Measurements from ENCODE around the gene ITGA11.

Gene ITGA11

GRCh38 chr15:68281008-68281407, 151.0 kb downstream of the ITGA11 start:
- TF ChIP-seq CTCF (IDR thresholded peaks at IDR 0.05; ENCODE audit: low read depth, low read length, missing control alignments): no peak
- peak overlapping the region; percentile 64 for H3K4me3 ChIP-seq (replicated peaks; ENCODE audit: low read depth, low read length)

GRCh38 chr15:68279779-68280753, 151.9 kb downstream of the ITGA11 start:
- H3K4me3 ChIP-seq (replicated peaks; ENCODE audit: low read depth, low read length): peak overlapping the region; percentile 64
- no peak for DNase-seq (ENCODE audit: extremely low read depth, low read depth)
- TF ChIP-seq CTCF (IDR thresholded peaks at IDR 0.05; ENCODE audit: low read depth, low read length, missing control alignments): no peak

More at GRCh38 chr15:68281008-68281407, 151.0 kb downstream of the ITGA11 start:
- no peak for DNase-seq (ENCODE audit: extremely low read depth, low read depth)

GRCh38 chr15:68278595-68279405, 153.2 kb downstream of the ITGA11 start:
- TF ChIP-seq CTCF (IDR thresholded peaks at IDR 0.05; ENCODE audit: low read depth, low read length, missing control alignments): no peak
- H3K4me3 ChIP-seq (replicated peaks; ENCODE audit: low read depth, low read length): peak overlapping the region; percentile 64
- no peak for DNase-seq (ENCODE audit: extremely low read depth, low read depth)

GRCh38 chr15:68278345-68278594, 153.7 kb downstream of the ITGA11 start:
- TF ChIP-seq CTCF (IDR thresholded peaks at IDR 0.05; ENCODE audit: low read depth, low read length, missing control alignments): no peak
- DNase-seq (ENCODE audit: extremely low read depth, low read depth): no peak
- H3K4me3 ChIP-seq (replicated peaks; ENCODE audit: low read depth, low read length): peak overlapping the region; percentile 64

GRCh38 chr15:68277603-68278344, 154.2 kb downstream of the ITGA11 start, which contains the start of gene FEM1B:
TSS of gene FEM1B (plus strand) at chr15:68277745. CDS start at chr15:68278418, 673 bp downstream.
- H3K4me3 ChIP-seq (replicated peaks; ENCODE audit: low read depth, low read length): peak within 1 kb of the TSS; percentile 64
- peak; percentile 72 for DNase-seq (ENCODE audit: extremely low read depth, low read depth)
- TF ChIP-seq CTCF (IDR thresholded peaks at IDR 0.05; ENCODE audit: low read depth, low read length, missing control alignments): no peak

GRCh38 chr15:68277131-68277602, 154.8 kb downstream of the ITGA11 start:
- TF ChIP-seq CTCF (IDR thresholded peaks at IDR 0.05; ENCODE audit: low read depth, low read length, missing control alignments): no peak
- DNase-seq (ENCODE audit: extremely low read depth, low read depth): no peak
- H3K4me3 ChIP-seq (replicated peaks; ENCODE audit: low read depth, low read length): peak overlapping the region; percentile 64

Measured in HFF-Myc (cell line).